SKM-1 (cell line): ENCODE measurements around the gene TMIGD2.

Experiments
- DNase-seq: peaks from one replicate; lab custom pipeline; 2025; ENCODE audit not compliant: unreplicated experiment; lab: John Stamatoyannopoulos, UW

Gene TMIGD2

DNA sequence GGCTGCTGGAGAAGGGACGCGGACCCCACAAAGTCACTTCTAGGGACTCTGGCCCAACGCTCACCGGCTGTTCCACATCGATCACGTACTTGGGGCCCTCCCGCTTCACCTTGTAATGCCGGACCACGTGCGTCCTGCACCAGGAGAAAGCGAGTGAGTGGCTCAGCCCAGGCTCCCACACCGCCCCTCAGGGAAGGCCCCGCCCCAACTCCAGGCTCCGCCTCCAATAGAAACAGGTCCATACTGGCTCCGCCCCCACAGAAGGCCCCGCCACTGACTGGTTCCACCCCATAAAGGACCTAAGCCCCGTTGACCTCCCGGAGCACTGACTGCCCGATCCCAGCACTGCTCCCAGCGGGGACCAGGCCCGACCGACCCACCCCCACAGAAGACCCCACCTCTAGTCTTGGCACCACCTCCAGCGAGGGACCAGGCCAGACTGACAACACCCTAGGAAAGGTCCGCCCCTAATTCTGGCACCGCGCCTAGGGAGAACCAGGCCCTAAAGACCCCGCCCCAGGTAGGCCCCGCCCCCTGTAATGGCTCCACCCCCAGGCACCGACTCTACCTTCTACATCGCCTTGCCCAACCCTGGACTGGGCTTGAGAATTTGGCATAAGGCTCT is 25.2 kb upstream of the TMIGD2 start:
- DNase-seq, result peak; percentile 33

DNA sequence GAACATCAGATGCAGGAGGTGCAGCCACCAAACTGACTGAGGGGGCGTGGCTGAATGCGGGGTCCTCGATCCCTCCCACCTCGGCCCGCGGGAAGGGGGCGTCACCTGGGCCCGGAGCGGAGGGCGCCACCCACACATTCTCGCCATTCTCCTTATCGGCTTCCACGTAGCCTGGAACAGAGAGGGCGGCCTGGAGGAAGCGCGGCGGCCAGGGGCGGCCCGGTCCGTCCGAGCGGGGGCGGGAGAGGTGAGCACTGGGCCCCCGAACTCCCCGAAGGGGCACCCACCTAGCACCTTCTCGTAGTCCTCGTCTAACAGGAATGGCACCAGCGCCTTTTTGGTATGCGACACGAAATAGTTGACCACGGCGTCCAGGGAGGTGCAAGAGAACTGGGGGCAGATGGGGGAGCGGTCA is 24.7 kb upstream of the TMIGD2 start:
- DNase-seq, result no peak

DNA sequence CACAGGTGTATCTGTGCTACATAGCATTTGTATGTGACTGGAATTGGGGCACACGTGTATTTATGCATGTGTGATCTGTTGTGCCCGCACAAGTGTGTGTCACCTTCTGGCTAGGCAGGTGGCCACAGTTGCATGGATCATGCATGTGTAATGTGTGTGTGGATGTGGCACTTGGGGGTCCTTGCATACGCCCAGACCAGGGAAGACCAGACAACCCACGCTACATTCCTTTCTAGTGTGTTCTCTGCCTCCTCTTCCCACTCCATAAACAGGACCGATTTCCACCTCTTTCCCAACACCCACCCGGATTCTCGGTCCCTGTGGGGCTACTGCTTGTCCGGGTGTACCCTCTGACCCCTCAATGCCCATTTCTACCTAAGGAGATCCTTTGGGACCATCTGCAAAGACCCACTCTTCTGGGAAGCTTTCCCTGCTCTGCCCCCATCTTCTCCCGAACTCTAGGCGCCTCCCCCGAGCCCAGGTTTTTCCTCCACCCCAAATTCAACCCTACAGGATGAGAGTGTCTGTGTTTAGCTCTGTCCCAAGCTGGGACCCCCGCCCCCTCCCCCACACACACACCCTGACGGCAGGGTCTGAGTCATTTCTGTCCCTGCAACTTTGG is 24.1 kb upstream of the TMIGD2 start:
- no peak for DNase-seq

DNA sequence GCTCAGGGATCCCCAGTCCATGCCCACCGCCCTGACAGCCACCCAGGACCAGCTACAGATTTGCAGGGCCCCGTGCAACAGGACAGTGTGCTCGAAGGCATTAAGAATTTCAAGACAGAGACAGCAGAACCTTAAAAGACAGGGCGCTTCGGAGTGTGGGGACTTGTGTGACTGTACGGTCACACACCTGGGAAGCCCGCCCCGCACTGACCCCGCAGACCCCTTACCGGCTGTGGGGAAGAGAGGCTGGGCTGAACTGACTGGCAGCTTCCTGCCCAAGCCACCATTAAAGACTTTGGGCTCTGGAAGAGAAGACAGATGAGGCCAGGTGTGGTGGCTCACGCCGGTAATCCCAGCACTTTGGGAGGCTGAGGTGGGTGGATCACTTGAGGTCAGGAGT is 22.0 kb upstream of the TMIGD2 start:
- no peak for DNase-seq

DNA sequence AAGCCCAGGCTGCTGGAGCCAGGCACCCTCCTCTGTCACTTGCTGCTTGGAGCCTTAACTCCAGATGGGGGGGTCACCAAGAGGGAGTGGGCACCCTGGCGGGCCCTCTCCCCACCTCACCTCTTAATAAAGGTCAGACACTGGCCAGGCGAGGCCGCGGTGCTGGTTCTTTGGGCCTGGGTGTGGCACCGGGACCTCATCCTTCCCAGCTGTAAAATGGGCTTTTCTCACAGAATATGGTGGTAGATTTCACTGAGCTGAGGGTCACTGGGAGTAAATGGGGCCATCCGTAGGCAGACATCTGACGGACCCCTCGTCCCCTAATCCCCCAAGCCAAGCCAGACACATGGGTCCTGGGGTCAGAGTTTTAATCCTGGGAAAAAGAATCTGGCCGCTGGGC is 21.5 kb upstream of the TMIGD2 start:
- DNase-seq, result no peak

DNA sequence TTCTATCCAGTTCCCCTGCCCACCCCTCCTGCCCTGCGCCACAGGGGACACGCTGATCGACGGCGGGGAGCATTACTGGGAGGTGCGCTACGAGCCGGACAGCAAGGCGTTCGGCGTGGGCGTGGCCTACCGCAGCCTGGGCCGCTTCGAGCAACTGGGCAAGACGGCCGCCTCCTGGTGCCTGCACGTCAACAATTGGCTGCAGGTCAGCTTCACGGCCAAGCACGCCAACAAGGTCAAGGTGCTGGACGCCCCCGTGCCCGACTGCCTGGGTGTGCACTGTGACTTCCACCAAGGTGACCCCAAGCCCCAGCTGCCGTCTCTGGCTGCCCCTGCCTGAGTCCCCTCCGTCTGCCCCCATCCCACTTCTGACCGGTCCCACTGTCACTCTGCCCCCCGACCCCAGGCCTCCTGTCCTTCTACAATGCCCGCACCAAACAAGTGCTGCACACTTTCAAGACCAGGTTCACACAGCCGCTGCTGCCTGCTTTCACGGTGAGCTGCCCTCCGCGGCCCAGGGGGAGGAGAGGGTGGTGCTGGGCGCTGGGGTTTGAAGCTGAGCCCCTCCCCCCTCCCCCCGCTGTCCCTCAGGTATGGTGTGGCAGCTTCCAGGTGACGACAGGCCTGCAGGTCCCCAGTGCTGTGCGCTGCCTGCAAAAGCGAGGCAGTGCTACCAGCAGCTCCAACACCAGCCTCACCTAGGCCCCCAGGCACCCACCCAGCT is 20.9 kb upstream of the TMIGD2 start:
- no peak for DNase-seq

DNA sequence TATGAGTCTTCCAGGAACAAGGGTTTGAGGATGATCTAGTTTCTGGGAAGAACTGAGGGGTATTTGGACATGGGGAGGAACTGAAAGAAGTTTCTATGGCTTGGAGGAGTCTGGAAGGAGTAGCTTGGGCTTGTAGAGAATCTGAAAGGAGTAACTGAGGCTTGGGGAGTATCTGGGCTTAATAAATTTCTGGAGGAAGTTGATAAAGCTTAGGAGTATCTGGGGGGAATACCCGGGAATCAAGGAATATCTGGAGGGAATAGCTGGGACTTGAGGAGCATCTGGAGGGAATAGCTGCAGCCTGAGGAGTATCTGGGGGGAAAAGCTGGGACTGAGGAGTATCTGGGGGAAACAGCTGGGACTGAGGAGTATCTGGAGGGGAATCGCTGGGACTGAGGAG is 18.2 kb upstream of the TMIGD2 start:
- no peak for DNase-seq

DNA sequence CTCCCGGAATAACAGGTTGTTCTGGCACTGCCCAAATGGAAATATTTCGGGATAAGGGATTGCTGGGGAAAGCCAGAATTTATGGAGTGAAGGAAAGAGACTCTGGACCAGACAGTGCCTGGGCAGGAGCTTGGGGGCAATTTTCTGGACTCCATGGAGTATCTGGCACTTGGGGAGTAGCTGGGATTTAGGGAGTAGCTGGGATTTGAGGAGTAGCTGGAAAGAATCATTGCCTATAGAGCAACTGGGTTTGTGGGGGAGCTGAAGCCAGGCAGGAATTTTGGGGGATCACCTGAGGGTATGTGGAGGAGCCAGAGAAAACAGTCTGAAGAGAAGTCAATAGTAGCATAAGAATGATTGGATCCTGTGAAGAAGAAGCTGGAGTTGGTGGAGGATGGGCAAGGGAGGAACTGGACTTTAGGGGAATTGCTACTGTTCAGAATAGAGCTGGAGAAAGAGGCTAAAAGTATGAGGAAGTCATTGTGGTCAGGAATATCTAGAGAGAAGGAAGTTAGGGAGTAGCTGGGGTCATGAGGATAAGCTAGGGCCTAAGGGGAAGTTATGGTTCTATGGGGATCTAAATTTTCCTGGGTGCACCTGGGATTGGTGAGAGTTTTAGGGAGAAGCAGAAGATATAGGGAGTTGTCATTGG is 17.0 kb upstream of the TMIGD2 start:
- DNase-seq, result peak; percentile 38

DNA sequence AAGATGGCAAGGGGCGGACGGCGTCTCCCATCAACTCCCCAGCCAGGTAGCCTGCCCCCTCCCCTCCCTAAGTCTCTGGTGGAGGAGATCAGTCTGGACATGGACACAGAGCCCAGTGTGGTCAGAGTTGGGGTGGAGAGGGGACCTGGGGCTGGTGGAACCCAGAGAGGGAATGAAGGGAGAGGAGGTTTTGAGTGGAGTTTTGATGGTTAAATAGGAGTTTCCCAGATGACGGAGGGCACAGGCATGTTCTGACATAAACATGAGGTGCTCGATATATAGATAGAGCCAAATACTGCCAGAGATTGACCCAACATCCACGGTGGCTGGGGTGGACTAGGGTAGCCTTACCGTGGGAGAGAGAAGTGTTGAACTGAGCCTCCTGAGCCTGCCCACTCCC is 16.3 kb upstream of the TMIGD2 start:
- no peak for DNase-seq

DNA sequence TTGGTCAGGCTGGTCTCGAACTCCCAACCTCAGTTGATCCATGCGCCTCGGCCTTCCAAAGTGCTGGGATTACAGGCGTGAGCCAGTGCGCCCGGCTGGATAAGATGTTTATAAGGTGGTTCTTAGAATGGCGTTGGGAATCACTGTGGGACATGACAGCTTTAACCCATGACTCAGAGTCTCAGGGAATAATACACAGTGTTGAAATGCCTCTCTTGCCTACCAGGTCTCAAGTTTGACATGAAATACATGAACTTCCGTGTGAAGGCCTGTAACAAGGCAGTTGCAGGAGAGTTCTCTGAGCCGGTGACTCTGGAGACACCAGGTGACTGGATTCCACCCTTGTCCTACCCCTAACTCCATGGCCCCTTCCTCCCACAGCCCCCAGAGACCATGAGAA is 14.8 kb upstream of the TMIGD2 start:
- no peak for DNase-seq

DNA sequence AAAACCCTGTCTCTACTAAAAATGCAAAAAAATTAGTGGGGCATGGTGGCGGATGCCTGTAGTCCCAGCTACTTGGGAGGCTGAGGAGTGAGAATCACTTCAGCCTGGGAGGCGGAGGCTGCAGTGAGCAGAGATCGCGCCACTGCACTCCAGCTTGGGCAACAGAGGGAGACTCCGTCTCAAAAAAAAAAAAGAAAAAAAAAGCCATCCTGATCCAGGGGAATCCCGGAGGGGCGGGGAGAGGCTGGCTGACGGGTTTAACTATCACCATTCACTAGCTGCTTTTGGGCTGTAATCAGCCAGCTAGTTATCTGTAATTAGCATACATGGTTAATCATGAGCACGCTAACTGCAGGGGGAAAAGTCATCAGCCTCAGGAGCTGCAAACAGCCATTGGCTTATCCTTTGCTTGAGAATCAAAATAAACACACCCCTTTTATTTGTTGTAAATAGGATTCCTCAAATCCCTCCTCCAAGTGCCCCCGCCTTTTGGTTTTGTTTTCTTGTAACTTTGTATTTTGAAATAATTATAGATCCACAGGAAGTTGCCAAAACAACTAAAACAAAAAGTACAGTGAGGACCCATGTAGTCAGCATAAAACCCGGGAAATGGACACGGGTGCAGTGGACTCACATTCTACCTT is 11.8 kb upstream of the TMIGD2 start:
- no peak for DNase-seq

DNA sequence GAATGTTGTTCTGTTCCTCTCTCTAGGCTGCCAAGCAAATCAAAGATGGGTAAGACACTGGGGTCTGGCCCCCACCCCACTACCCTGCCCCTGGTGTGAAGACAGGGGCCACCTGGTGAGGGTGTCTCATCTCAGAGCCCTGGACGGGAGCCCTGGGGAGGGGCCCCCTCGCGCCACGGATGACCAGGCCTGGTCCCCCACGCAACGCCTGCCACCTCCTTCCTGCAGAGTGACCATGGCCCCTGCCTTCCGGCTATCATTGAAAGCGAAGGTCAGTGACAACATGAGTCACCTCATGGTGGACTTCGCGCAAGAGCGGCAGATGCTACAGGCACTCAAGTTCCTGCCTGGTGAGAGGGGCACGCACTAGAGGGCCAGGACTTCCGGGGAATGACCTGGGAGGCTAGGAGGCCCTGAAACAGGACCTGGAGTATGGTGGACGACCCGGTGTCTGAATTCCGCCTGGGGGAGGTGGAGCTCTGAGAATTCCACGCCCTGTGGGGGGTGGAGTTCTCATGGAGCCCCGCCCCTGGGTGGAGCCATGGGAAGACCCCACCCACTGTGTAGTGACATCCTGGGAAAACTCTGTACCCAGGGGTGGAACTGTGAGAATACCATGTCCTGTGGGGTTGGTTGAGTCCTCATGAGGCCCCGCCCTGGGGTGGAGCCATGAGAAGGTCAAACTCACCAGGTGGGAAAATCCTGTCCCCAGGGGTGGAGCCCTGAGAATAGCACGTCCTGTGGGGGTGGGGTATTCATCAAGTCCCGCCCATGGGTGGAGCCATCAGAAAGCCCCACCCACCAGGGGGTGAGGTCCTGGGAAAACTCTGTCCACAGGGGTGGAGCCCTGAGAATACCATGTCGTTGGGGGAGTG is 8.3 kb upstream of the TMIGD2 start:
- no peak for DNase-seq

DNA sequence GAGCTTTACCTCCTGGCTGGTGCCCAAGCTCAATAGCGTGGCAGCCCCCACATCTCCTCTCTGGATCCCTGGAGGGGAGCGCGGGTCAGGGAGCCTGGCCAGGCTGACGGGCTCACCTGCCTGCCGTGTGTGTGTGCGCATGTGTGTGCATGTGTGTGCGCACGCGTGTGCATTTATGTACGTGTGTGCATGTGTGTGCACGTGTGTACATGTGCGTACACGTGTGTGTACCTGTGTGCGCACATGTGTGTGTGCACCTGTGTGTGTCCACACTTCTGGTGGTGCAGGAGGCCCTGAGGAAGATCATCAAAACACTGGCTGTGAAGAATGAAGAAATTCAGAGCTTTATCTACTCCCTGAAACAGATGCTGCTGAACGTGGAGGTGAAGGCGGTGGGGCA is 3.5 kb upstream of the TMIGD2 start:
- DNase-seq, result no peak

DNA sequence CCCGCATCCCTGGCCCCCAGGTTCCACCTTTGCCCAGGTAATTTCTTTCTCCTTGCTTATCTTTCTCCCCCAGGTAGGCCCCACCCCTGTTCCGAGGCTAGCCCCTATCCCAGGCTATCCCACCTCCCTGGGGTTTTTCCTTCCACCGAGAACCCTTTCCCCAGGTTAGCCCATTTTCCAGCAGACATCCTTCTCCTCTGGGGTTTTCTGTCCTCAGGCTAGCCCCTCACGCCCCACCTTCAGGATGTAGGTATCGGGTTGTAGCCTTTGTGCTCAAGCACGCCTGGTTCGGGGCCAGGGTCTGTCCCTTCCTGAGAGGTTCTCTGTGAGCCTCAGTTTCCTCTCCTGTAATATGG is 3.0 kb upstream of the TMIGD2 start:
- DNase-seq, result no peak

DNA sequence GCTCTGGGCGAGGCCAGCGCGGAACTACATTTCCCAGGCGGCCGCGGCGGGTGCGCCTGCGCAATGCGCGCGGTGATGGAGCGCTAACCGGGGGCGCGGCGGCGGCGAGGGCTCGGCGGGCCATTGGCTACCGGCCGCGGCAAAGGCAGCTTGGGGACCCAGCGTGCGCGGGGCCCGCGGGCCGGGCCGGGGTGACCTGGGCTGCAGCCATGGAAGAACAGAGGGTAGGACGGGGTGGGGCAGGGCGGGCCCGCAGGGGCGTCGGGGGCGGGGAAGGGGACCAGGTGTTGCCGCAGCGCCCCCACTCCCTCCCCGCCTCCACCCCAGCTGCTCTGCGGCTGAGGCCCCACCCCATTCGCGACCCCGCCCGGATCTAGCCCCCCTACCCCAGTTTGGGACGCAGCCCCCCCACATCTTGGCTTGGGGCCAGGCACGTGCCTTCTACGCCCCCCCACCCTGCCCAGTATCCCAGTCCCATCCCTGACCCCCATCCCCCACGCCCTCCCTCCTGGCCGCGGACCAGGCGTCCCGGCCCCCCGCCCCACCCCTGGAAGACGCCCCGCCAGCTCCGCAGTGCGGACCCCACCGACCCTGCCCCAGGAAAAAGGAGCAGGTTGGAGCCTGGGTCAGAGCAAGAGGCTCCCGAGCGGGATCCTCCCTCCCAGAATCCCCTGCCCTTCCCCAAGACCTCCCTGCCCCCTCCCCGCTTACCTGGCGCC is 2.5 kb upstream of the TMIGD2 start, which contains the start of gene FSD1:
FSD1 (plus strand) TSS at position 61 of the 719 bp plus-strand sequence; CDS start at position 210, 149 bp downstream.
- no peak for DNase-seq

DNA sequence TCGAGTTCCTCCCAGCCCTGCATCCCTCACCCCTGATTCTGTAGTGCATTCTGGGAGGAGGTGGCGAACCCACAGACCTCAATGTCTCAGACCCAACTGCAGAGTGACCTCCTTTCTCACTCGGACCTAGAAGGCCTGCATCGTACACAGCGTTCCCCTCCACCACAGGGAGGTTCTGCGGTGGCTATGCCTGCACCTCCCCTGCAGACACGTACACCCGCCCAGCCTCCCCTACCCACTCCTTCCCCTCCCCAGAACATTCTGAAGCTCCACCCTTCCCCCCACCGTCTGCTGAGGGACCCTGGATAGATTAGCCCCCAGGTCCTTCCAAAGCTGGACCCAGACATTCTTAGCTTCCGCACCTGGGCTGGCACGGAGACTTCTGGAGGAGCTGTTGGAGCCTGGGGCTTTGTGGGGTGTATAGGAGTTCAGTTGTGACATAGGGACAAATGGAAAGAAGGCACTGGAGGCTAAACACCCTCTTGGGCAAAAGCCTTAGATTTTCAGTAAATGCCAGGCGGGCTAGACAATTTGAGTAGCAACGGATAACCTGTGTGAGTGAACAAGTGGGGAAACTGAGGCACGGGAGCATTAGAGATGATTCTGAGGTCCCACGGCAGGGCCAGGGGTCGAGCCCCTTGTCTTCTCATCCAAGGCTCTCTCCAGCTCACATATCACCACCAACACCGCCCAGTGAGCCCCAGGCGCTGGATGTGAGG is 1.8 kb upstream of the TMIGD2 start:
- no peak for DNase-seq

DNA sequence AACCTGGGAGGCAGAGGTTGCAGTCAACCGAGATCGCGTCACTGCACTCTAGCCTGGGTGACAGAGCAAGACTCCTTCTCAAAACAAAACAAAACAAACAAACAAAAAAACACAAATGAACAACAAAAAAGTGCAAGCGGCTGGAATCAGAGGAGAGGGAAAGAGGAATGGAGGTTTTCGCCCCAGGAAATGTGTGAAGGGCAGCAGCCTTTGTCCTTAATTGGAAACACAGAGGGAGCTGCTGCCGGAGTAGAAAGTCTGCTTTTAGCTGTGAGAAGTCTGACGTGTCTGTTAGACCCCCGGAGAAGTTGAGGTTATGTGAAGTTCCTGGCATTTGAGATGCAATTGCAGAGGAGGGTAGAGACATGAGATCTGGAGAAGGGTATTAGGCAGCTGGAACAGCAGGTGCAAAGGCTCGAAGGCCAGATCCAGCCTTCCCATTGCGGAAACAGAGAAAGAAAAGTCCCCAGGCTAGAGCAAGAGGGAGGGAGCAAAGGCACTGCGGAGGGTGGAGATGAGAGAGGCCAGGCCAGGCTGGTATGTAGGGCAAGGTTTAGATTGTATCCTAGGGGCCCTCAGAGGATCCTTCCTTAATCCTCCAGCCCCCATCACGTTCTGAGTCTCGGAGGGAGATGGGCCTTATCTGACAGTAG is 473 bp downstream of the TMIGD2 start:
- no peak for DNase-seq

DNA sequence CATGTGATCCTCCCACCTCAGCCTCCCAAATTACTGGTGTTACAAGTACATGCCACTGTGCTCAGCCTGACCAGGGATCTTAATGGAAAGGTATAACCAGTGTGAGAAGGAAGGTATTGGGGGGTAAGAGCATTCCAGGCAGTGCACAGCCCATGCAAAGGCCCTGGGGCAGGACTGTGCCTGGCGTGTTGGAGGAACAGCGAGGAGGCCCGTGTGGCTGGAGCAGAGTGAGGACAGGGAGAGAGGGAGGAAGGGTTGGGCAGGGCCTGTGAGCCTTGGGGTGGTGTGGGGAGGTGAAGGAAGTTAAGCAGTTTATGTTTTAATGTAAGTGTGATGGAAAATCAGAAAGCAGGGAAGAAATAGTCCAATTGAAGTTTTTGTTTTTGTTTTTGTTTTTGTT is 1.6 kb downstream of the TMIGD2 start:
- no peak for DNase-seq
